Skeletal muscle tissue (tissue), 4 donors: Measurements from ENCODE around the gene CDX1. TPM values are rescaled to one million over a fixed set of nuclear protein-coding genes. Genes with fewer than 3 reads are reported as not detected.
A peak's percentile ranks its signal among the peaks of the same experiment; 100 is the strongest.

ENCODE experiments used
- H3K27ac ChIP-seq: one replicate; pipeline ENCODE4 v1.7.0; 2013; ENCODE audit warnings: mild to moderate bottlenecking, low read depth, low read length, inconsistent platforms
- H3K27me3 ChIP-seq, 3 donors: one replicate each; pipeline ENCODE4 v1.7.0; 2013; ENCODE audit warnings: low read length in 3 of 3; ENCODE audit not compliant: control insufficient read depth in 3 of 3, insufficient read depth in 3 of 3
- H3K36me3 ChIP-seq, 3 donors: one replicate each; pipeline ENCODE4 v1.7.0; 2013; ENCODE audit warnings: low read length in 3 of 3; ENCODE audit not compliant: control insufficient read depth in 3 of 3, insufficient read depth in 3 of 3
- H3K4me1 ChIP-seq, 3 donors: one replicate each; pipeline ENCODE4 v1.7.0; 2013; ENCODE audit warnings: low read length in 3 of 3, mild to moderate bottlenecking in 3 of 3; ENCODE audit not compliant: control insufficient read depth in 3 of 3, insufficient read depth in 3 of 3
- H3K4me3 ChIP-seq, 3 donors: one replicate each; pipeline ENCODE4 v1.7.0; 2013; ENCODE audit warnings: low read length in 3 of 3
- H3K9ac ChIP-seq, 3 donors: one replicate each; pipeline ENCODE4 v1.7.0; 2013; ENCODE audit warnings: low read length in 3 of 3, mild to moderate bottlenecking in 3 of 3, moderate library complexity in 2 of 3, low read depth in 1 of 3
- H3K9me3 ChIP-seq, 3 donors: one replicate each; pipeline ENCODE4 v1.7.0; 2013; ENCODE audit warnings: low read length in 3 of 3; ENCODE audit not compliant: control insufficient read depth in 3 of 3
- total RNA-seq: library from RNA; depleted of rRNA; stranded (reverse); fragments of >200 nt; gene quantifications from one replicate; pipeline ENCODE4 v1.2.3, GENCODE V29; 2014
- donor health status: Osteomylitis.

CDX1 gene
- total RNA-seq, 1 donor from 2014 or later, result not detected

DNA sequence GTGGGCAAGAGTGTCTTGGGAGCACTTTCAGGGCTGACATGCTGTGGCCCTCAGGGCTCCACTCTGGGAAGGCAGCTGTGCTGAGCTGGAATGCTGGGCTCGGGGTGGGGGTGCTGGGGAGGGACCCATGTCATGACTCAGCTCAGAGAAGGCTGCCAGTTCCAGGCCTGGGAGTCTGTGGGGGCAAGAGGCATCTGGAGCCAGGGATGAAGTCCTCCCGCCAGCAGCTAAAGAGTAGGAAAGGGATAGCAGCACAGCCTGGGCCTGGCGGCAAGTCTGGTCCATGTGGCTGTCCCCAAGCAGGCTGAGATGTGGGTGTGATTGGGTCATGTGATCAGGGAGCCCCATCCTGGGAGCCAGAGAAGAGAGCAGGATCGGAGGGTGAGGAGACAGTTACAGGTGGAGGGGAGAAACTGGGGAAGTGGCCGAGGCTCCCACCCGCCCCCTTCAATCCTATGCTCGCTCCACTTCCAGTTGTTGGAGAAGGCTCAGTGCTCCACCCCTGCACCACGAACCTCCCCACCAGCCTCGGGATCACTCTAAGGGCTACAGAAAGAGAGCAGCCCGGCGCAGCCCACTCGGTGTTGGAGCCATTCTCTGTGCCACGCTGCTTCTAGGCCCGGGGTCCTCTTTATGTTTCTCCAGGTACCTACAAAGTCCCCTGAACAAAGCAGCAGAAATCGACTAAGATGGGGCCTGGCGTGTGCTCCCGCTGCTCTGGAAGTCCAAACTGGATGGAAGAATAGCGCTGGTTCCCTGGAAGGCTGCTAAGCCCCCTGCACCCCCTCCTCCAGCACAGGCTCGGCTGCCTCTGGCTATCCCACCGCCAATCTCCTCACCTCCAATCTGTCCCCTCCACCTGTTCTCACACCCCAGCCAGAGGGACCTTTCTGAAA lies 23.0 kb upstream of the CDX1 start:
- Histone ChIP-seq H3K27ac (peak overlapping the region; percentile 82), H3K4me3 (peak overlapping the region in 1 of 3 donors; percentile 46), H3K4me1 (peaks cover 44 to 60% (median 51%) of the 10 kb centered on the region in 3 donors), H3K27me3 (no peaks in the 10 kb centered on the region), H3K36me3 (no peaks in the 10 kb centered on the region), H3K9ac (peak overlapping the region; percentile 20 to 66 (median 32)), H3K9me3 (no peaks in the 10 kb centered on the region)

DNA sequence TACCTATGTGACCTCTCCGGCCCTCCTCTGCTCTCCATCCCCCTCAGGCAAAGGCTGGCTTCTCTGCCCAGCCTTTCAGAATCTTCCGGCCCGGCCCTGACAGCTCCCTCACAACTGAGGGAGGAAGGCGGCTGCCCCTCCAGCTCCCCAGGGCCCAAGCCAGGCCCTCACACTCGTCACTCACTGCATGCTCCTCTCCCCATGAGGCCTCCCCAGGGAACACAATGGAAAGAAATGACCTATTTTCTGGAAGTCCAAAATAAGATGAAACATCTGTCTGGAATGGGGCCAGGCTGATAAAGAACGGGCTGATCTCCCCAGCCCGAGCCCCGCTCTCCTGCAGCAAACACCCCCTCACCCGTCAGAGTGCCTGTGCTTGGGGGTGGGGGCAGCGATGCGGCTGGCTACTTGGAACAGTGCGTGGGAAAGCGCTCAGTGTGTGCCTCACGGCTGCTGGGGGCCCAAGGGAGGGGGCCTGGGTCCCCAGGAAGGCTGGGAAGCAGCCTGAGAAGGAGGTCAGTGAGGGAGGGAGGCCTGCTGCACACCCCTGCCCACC lies 22.3 kb upstream of the CDX1 start:
- Histone ChIP-seq H3K27me3 (no peaks in the 10 kb centered on the region), H3K27ac (peak overlapping the region; percentile 82), H3K4me3 (no peak overlapping the region), H3K36me3 (peaks cover 0 to 2% (median 0%) of the 10 kb centered on the region in 3 donors), H3K4me1 (peaks cover 43 to 55% (median 45%) of the 10 kb centered on the region in 3 donors), H3K9ac (peak overlapping the region; percentile 32 to 66 (median 33)), H3K9me3 (no peaks in the 10 kb centered on the region)

DNA sequence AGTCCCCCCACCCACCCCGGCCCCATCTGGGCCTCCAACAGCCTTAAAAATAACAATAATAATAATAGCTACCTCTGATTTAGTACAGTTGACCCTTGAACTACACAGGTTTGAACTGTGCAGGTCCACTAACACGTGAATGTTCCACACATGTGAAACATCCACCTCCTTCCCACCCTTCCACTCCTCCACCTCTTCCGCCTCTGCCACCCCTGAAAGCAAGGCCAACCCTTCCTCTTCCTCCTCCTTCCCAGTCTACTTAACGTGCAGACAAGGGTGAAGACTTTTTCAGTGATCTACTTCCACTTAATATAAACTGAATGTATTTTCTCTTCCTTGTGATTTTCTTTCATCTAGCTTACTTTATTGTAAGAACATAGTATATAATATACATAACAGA lies 21.7 kb upstream of the CDX1 start:
- Histone ChIP-seq H3K4me3 (no peak overlapping the region), H3K9me3 (no peaks in the 10 kb centered on the region), H3K27me3 (no peaks in the 10 kb centered on the region), H3K27ac (peak overlapping the region; percentile 82), H3K9ac (no peak overlapping the region), H3K36me3 (peaks cover 0 to 2% (median 0%) of the 10 kb centered on the region in 3 donors), H3K4me1 (peaks cover 43 to 52% (median 43%) of the 10 kb centered on the region in 3 donors)

DNA sequence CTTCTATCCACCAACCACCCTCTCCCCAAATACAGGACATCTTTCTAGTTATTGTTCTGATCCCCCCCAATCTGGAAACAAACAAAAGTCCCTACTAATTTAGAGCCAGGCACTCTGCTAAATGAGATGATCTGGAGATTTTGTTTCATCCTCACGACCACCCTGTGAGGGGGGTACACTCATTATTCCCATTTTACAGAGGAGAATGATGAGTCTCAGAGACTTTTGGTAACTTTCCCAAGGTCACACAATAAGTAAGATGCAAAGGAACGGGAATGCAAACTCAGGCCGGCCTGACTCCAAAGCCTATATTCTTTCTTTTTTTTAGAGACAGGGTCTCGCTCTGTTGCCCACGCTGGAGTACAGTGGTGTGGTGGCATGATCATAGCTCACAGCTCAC lies 20.3 kb upstream of the CDX1 start:
- Histone ChIP-seq H3K4me1 (peaks cover 31 to 38% (median 31%) of the 10 kb centered on the region in 3 donors), H3K9ac (peak overlapping the region in 1 of 3 donors; percentile 62), H3K36me3 (peaks cover 0 to 2% (median 0%) of the 10 kb centered on the region in 3 donors), H3K27me3 (no peaks in the 10 kb centered on the region), H3K9me3 (no peaks in the 10 kb centered on the region), H3K27ac (peak overlapping the region; percentile 82), H3K4me3 (peak overlapping the region in 1 of 3 donors; percentile 14)

DNA sequence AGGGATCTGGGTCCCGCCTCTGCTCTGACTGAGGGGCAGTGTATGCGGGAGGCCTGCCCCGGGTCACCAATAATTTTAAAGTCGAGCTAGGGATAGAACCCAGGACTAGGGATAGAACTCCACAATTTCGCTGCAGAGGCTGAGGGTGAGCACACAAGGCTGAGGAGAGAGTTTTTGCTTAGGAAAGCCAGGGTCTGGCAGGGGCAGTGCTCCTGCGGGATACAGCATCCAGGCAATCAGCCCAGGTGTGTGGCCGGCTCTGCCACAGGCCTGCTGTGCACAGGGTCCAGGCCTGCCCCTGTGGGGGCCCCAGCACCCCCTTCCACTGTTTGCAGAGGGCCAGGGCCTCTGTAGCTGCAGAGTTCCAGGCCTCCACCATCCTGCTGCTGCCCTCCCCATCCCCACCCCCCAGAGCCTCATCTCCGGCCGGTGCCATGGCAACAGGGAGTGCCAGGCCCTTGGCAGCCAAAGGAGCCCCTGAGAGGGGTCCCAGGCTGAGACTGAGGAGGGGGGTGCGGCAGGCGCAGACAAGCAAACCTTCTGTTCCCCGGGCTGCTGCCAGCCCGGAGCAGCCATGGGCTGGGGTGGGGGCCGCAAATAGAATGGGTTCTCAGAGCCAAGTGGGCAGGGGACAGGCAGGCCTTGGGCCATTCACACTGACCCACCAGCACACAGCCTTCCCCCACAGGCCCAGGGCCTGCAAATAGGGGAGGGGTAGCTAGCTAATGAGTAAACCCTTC lies 19.5 kb upstream of the CDX1 start:
- peak overlapping the region in 1 of 3 donors; percentile 62 for H3K9ac ChIP-seq
- peak overlapping the region; percentile 14 to 45 (median 32) for H3K4me3 ChIP-seq
- peaks cover 23 to 30% (median 23%) of the 10 kb centered on the region in 3 donors for H3K4me1 ChIP-seq
- peak overlapping the region; percentile 64 for H3K27ac ChIP-seq
- peaks cover 0 to 2% (median 0%) of the 10 kb centered on the region in 3 donors for H3K36me3 ChIP-seq
- no peaks in the 10 kb centered on the region for H3K9me3 ChIP-seq
- H3K27me3 ChIP-seq, result no peaks in the 10 kb centered on the region

DNA sequence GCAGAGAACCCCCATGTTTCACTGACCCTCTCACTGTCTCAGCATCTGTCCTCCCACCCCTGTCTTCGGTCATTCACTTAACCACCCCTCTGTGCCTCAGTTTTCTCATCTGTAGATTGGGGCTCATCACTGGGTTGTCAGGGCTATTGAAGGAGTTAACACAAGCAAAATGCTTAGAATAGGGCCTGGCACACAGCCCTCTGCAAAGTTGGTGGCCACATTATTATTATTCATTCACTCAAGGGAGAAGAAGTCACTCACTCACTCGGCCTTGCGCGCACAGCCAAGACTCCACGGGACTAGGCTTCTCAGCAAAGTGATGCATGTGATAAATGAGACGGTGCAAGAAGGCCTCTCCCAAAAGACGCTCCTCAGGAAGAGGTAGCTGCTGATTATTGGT lies 18.9 kb upstream of the CDX1 start:
- Histone ChIP-seq H3K9ac (peak overlapping the region in 1 of 3 donors; percentile 62), H3K9me3 (no peaks in the 10 kb centered on the region), H3K36me3 (peaks cover 0 to 3% (median 0%) of the 10 kb centered on the region in 3 donors), H3K4me3 (peak overlapping the region in 2 of 3 donors; percentile 32 to 49), H3K27ac (peak overlapping the region; percentile 64), H3K27me3 (peaks cover 0 to 4% (median 0%) of the 10 kb centered on the region in 3 donors), H3K4me1 (peaks cover 19 to 26% (median 19%) of the 10 kb centered on the region in 3 donors)

DNA sequence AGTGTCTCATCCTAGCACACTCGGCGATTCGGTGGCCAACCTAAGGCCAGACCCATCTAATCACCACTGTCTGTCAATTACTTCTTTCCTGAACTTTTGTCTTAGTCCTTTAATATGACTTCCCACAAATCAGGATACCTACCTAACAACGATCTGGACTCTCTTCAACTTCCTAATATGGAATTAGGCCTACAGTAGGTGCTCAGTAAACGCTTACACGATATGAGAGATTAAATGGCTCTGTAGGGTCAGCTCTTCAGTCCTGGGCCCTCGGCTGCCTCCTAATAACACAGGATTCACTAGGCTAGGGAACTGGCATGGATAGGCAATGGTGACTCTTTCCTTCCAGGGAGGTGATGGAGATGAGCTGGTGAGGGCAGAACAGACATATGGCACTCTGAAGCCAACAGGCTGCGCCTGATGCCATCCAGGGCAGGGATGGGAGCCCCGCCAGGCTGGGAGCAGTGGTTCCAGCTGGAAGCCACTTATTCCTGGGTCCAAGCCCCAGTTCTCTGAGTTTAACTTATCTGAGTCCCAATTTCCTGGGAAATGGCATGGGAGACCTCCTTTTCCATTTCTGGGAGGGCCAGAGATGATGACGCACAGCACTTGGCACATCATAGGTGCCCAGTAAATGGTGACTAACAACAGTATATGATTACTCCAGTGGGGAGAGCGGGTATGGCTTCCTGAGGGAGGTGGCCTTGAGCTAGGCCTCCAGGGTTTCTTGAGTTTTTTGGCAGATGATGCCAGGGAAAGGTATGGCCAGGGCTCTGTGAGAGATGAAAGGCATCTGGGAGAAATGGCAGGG lies 18.3 kb upstream of the CDX1 start:
- Histone ChIP-seq H3K9me3 (no peaks in the 10 kb centered on the region), H3K27ac (peak overlapping the region; percentile 64), H3K27me3 (peaks cover 0 to 4% (median 0%) of the 10 kb centered on the region in 3 donors), H3K4me3 (peak overlapping the region in 1 of 3 donors; percentile 49), H3K36me3 (peaks cover 0 to 8% (median 2%) of the 10 kb centered on the region in 3 donors), H3K9ac (peak overlapping the region; percentile 15 to 66 (median 32)), H3K4me1 (peaks cover 16 to 20% (median 19%) of the 10 kb centered on the region in 3 donors)

DNA sequence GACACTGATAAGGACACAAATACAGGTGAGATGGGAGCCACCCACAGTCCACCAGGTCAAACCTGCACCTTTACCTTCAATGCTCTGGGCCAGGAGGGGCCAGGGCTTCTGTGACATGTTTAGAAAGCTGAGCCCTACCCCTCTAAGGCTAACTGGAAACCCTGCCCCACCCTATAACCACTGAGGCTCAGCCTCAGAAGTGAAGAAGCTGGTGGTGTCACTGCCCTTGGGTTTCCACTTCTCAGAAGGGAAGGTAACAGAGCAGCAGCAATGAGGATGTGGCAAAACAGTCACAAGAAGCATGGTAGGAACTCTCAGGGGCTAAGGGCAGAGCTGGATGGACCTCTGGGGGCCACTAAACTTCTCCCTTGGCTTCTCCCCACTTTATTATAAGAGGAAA lies 17.0 kb upstream of the CDX1 start:
- Histone ChIP-seq H3K4me1 (peaks cover 8 to 11% (median 9%) of the 10 kb centered on the region in 3 donors), H3K9ac (peak overlapping the region in 1 of 3 donors; percentile 57)

More for the DNA sequence above, 17.0 kb upstream of the CDX1 start:
- H3K4me3 ChIP-seq, result peak overlapping the region in 2 of 3 donors; percentile 29 to 30
- H3K27ac ChIP-seq, result peak overlapping the region; percentile 54
- H3K27me3 ChIP-seq, result peaks cover 0 to 4% (median 0%) of the 10 kb centered on the region in 3 donors
- peaks cover 0 to 12% (median 5%) of the 10 kb centered on the region in 3 donors for H3K36me3 ChIP-seq
- no peaks in the 10 kb centered on the region for H3K9me3 ChIP-seq
